HG02852 (cell line): Measurements from ENCODE around the gene COX6B1.
A peak's percentile ranks its signal among the peaks of the same experiment; 100 is the strongest.
"Not testable (repeated sequence)": the region's sequence is repeated elsewhere in the genome, so short reads cannot be mapped to it uniquely, and the experiment has no call there.

Source experiments
- ATAC-seq: cut with Tn5 transposase; IDR thresholded peaks from one replicate; pipeline ENCODE4 v1.9.1; 2021; ENCODE audit warnings: mild to moderate bottlenecking, moderate library complexity; ENCODE audit not compliant: unreplicated experiment

Gene COX6B1

GRCh38 chr19:35648017-35648961 is at the start of gene COX6B1:
Gene COX6B1, plus strand, starts transcription at chr19:35648323. Its CDS starts 2,921 bp downstream, at chr19:35651244.
- peak; percentile 59 for ATAC-seq

GRCh38 chr19:35601971-35602370 is 46.2 kb upstream of the COX6B1 start:
- ATAC-seq: no peak

GRCh38 chr19:35604436-35604835 is 43.7 kb upstream of the COX6B1 start:
- ATAC-seq: not testable (repeated sequence)

- ATAC-seq: not testable (repeated sequence)
Measured at GRCh38 chr19:35607170-35607569, 41.0 kb upstream of the COX6B1 start.

GRCh38 chr19:35607661-35608060 is 40.5 kb upstream of the COX6B1 start:
- no peak for ATAC-seq

GRCh38 chr19:35608251-35608650 is 39.9 kb upstream of the COX6B1 start:
- no peak for ATAC-seq

- ATAC-seq: no peak
Measured at GRCh38 chr19:35609851-35610353, 38.2 kb upstream of the COX6B1 start.

GRCh38 chr19:35612224-35612558 is 35.9 kb upstream of the COX6B1 start:
- no peak for ATAC-seq

- peak; percentile 79 for ATAC-seq
Measured at GRCh38 chr19:35612559-35613321, 35.4 kb upstream of the COX6B1 start, which contains the start of gene HAUS5. Gene HAUS5, plus strand, starts transcription at chr19:35612735. Its CDS starts 60 bp downstream, at chr19:35612795.

- no peak for ATAC-seq
Measured at GRCh38 chr19:35613574-35613973, 34.5 kb upstream of the COX6B1 start.

GRCh38 chr19:35615036-35615435 is 33.1 kb upstream of the COX6B1 start:
- ATAC-seq: no peak

GRCh38 chr19:35618857-35619256 is 29.3 kb upstream of the COX6B1 start:
- ATAC-seq: no peak

- ATAC-seq: no peak
Measured at GRCh38 chr19:35619290-35619923, 28.7 kb upstream of the COX6B1 start.

- no peak for ATAC-seq
Measured at GRCh38 chr19:35620001-35620400, 28.1 kb upstream of the COX6B1 start.

- ATAC-seq: no peak
Measured at GRCh38 chr19:35621708-35622107, 26.4 kb upstream of the COX6B1 start.

- ATAC-seq: no peak
Measured at GRCh38 chr19:35622750-35623149, 25.4 kb upstream of the COX6B1 start.

- no peak for ATAC-seq
Measured at GRCh38 chr19:35623327-35624010, 24.7 kb upstream of the COX6B1 start.

- no peak for ATAC-seq
Measured at GRCh38 chr19:35628264-35628564, 19.9 kb upstream of the COX6B1 start.

GRCh38 chr19:35628565-35629331 is 19.4 kb upstream of the COX6B1 start, which contains the start of gene RBM42:
Gene RBM42, plus strand, starts transcription at chr19:35629036. Its CDS starts 118 bp downstream, at chr19:35629154.
- ATAC-seq: peak; percentile 95

- ATAC-seq: no peak
Measured at GRCh38 chr19:35629332-35629633, 18.8 kb upstream of the COX6B1 start.
